SH-SY5Y (cell line): Measurements from ENCODE around the gene SLC38A2.

Source experiments
- GATA2 ChIP-seq: IDR thresholded peaks from 2 replicates; pipeline ENCODE4 v1.6.1; 2011; ENCODE audit warnings: mild to moderate bottlenecking, low read depth, low read length
- GATA3 ChIP-seq: IDR thresholded peaks from 2 replicates; pipeline ENCODE4 v1.6.1; 2011; ENCODE audit warnings: low read depth, mild to moderate bottlenecking, low read length, moderate library complexity

DNA sequence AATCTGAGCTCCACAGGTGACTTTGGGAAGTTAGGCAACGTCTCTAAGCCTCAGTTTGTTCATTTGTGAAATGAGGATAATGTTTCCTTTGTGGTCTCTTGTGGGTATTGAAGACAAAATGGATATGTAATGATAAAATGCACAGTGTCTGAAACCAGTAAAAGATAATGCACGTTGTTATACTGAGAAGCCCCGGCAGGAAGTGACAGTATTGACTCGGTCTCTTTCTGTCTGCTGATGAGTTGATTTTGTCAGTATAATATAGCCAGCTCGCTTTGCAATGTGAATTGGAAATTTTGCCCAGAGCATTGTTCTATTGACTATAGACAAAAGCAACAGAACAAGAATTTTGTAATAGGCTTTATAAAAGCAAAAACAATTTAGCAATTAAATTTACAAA, 54.5 kb downstream of the SLC38A2 start:
- TF ChIP-seq GATA2 (no peak), GATA3 (no peak)
